ENCODE results near the gene JMJD8. TPM values are rescaled to one million over a fixed set of nuclear protein-coding genes. Genes with fewer than 3 reads are reported as not detected.

Gene JMJD8
- total and polyA plus RNA-seq, 9 donors: 10.2 to 73.9 (median 56.8) TPM

- Histone ChIP-seq H3K27ac (no peak overlapping the region), H3K9me3 (no peaks in the 10 kb centered on the region), H3K4me3 (peak overlapping the region; percentile 88), H3K27me3 (no peaks in the 10 kb centered on the region), H3K4me1 (ENCODE audit: insufficient read depth) (peaks cover 21% of the 10 kb centered on the region), H3K36me3 (no peaks in the 10 kb centered on the region)
- peak in 3 of 5 donors; percentile 27 to 54 (median 47) for DNase-seq
- TF ChIP-seq POLR2A (IDR thresholded peaks at IDR 0.05): no peak
- TF ChIP-seq EP300 (IDR thresholded peaks at IDR 0.05): no peak
- no peak for TF ChIP-seq CTCF (IDR thresholded peaks at IDR 0.05)
- 75 to 82% (median 79%) methylated on average over 7 of the region's 7 CpGs for WGBS, 3 donors
- intact Hi-C loops (cut with DNase I): loop anchor here in 1 of 4 donors (5.0 to 10.0 kb wide), 2 partner anchors 43 to 1330 kb away; partner anchors contain the start of genes RAB40C, RNF151 and RPS2
These were observed 49.1 kb downstream of the JMJD8 start for GRCh38 chr16:634996-635395.

- H3K27me3 ChIP-seq: no peaks in the 10 kb centered on the region
- intact Hi-C loops (cut with DNase I): loop anchor here in 1 of 4 donors (10.0 kb wide), 1 partner anchor 1331 kb away; the partner anchor contains the start of genes RNF151 and RPS2
- DNase-seq: peak in 4 of 5 donors; percentile 17 to 44 (median 40)
- no peaks in the 10 kb centered on the region for H3K9me3 ChIP-seq
- H3K4me3 ChIP-seq: no peak overlapping the region
- H3K4me1 ChIP-seq (ENCODE audit: insufficient read depth): peaks cover 24% of the 10 kb centered on the region
- 78 to 87% (median 86%) methylated on average over 19 to 22 of the region's 22 CpGs for WGBS, 3 donors
- TF ChIP-seq CTCF (IDR thresholded peaks at IDR 0.05) (no peak), EP300 (IDR thresholded peaks at IDR 0.05) (no peak), POLR2A (IDR thresholded peaks at IDR 0.05) (no peak)
- H3K36me3 ChIP-seq: no peaks in the 10 kb centered on the region
- no peak overlapping the region for H3K27ac ChIP-seq
These were observed 50.0 kb downstream of the JMJD8 start for GRCh38 chr16:634051-634670.

GRCh38 chr16:633336-634050, 50.6 kb downstream of the JMJD8 start:
- no peak overlapping the region for H3K27ac ChIP-seq
- 94 to 96% (median 95%) methylated on average over 47 to 74 of the region's 74 CpGs for WGBS, 3 donors
- H3K9me3 ChIP-seq: no peaks in the 10 kb centered on the region
- H3K4me3 ChIP-seq: no peak overlapping the region
- DNase-seq: peak; percentile 23 to 51 (median 44)
- TF ChIP-seq EP300 (IDR thresholded peaks at IDR 0.05): no peak
- no peak for TF ChIP-seq POLR2A (IDR thresholded peaks at IDR 0.05)
- TF ChIP-seq CTCF (IDR thresholded peaks at IDR 0.05): no peak
- intact Hi-C loops (cut with DNase I): loop anchor here in 1 of 4 donors (10.0 kb wide), 1 partner anchor 1331 kb away; the partner anchor contains the start of genes RNF151 and RPS2
- no peaks in the 10 kb centered on the region for H3K27me3 ChIP-seq
- H3K4me1 ChIP-seq (ENCODE audit: insufficient read depth): peaks cover 24% of the 10 kb centered on the region
- H3K36me3 ChIP-seq: no peaks in the 10 kb centered on the region

GRCh38 chr16:632486-633335, 51.4 kb downstream of the JMJD8 start:
- H3K27me3 ChIP-seq: no peaks in the 10 kb centered on the region
- H3K4me3 ChIP-seq: no peak overlapping the region
- WGBS, 3 donors: 90 to 95% (median 90%) methylated on average over 50 to 67 of the region's 67 CpGs
- peak in 4 of 5 donors; percentile 20 to 49 (median 44) for DNase-seq
- H3K36me3 ChIP-seq: no peaks in the 10 kb centered on the region
- no peak overlapping the region for H3K27ac ChIP-seq
- intact Hi-C loops (cut with DNase I): loop anchor here in 1 of 4 donors (10.0 kb wide), 1 partner anchor 1332 kb away; the partner anchor contains the start of genes RNF151 and RPS2
- H3K4me1 ChIP-seq (ENCODE audit: insufficient read depth): peaks cover 24% of the 10 kb centered on the region
- TF ChIP-seq POLR2A (IDR thresholded peaks at IDR 0.05): no peak
- H3K9me3 ChIP-seq: no peaks in the 10 kb centered on the region

All from ovary (tissue), 9 donors.